ENCODE data around the gene SCARF2.
"Not testable (repeated sequence)": the region's sequence is repeated elsewhere in the genome, so short reads cannot be mapped to it uniquely, and the experiment has no call there.

GRCh38 chr22:20415241-20415640 is 22.4 kb downstream of the SCARF2 start:
- not testable (repeated sequence) for TF ChIP-seq CTCF (conservative IDR thresholded peaks at IDR 0.05; ENCODE audit: low read depth, low read length); EZH2 (IDR thresholded peaks at IDR 0.05; ENCODE audit: borderline replicate concordance, low read depth, low read length, poor library complexity, severe bottlenecking)
